Measurements from ENCODE around the gene APRT.

DNA sequence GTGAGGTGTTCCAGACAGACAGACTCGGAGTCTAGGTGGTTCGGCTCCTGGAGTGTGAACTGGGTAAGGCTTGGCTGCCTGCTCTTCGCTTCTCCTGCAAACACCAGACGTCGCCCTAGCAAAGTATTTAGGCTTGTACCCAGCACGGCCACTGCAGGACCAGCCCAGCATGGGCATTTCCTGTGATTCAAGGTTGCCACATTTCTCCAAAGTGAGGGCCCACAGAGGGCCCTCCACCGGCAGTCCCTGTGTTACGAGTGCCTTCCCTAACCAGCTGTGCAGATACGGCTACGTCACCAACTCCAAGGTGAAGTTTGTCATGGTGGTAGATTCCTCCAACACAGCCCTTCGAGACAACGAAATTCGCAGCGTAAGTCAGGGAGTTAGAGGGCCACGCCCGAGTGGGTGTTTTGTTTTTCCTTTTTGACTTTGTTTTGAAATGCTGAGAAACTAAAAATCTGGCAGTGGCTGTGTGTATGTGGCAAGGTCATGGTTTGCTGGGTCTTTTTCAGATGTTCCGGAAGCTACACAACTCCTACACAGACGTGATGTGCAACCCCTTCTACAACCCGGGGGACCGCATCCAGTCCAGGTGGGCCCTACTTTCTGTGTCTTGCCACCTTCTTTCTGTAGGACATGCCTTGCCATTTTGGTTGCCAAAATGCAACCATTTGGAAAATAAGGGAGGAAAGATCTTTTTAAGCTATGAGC lies 47.8 kb upstream of the APRT start:
- TF ChIP-seq, protein P1, sequence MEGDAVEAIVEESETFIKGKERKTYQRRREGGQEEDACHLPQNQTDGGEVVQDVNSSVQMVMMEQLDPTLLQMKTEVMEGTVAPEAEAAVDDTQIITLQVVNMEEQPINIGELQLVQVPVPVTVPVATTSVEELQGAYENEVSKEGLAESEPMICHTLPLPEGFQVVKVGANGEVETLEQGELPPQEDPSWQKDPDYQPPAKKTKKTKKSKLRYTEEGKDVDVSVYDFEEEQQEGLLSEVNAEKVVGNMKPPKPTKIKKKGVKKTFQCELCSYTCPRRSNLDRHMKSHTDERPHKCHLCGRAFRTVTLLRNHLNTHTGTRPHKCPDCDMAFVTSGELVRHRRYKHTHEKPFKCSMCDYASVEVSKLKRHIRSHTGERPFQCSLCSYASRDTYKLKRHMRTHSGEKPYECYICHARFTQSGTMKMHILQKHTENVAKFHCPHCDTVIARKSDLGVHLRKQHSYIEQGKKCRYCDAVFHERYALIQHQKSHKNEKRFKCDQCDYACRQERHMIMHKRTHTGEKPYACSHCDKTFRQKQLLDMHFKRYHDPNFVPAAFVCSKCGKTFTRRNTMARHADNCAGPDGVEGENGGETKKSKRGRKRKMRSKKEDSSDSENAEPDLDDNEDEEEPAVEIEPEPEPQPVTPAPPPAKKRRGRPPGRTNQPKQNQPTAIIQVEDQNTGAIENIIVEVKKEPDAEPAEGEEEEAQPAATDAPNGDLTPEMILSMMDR (IDR thresholded peaks at IDR 0.05) = no peak
- TF ChIP-seq ZFX (IDR thresholded peaks at IDR 0.05; ENCODE audit: borderline replicate concordance) = no peak

All from 22Rv1 (cell line).